ENCODE results near the gene SLC35A2. TPM values are rescaled to one million over a fixed set of nuclear protein-coding genes. Genes with fewer than 3 reads are reported as not detected.

Gene SLC35A2
- total RNA-seq, 4 donors from 2014 or later, result 6.6 to 13.9 (median 10.0) TPM

GRCh38 chrX:48908600-48908999, 2.8 kb downstream of the SLC35A2 start:
- TF ChIP-seq, protein P1, sequence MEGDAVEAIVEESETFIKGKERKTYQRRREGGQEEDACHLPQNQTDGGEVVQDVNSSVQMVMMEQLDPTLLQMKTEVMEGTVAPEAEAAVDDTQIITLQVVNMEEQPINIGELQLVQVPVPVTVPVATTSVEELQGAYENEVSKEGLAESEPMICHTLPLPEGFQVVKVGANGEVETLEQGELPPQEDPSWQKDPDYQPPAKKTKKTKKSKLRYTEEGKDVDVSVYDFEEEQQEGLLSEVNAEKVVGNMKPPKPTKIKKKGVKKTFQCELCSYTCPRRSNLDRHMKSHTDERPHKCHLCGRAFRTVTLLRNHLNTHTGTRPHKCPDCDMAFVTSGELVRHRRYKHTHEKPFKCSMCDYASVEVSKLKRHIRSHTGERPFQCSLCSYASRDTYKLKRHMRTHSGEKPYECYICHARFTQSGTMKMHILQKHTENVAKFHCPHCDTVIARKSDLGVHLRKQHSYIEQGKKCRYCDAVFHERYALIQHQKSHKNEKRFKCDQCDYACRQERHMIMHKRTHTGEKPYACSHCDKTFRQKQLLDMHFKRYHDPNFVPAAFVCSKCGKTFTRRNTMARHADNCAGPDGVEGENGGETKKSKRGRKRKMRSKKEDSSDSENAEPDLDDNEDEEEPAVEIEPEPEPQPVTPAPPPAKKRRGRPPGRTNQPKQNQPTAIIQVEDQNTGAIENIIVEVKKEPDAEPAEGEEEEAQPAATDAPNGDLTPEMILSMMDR (IDR thresholded peaks at IDR 0.05; ENCODE audit: low read depth), result no peak

GRCh38 chrX:48905090-48905790, 6.2 kb downstream of the SLC35A2 start:
- TF ChIP-seq, protein P1 (IDR thresholded peaks at IDR 0.05; ENCODE audit: low read depth), result no peak

GRCh38 chrX:48904626-48905025, 6.8 kb downstream of the SLC35A2 start:
- TF ChIP-seq, protein P1 (IDR thresholded peaks at IDR 0.05; ENCODE audit: low read depth), result no peak

DNA sequence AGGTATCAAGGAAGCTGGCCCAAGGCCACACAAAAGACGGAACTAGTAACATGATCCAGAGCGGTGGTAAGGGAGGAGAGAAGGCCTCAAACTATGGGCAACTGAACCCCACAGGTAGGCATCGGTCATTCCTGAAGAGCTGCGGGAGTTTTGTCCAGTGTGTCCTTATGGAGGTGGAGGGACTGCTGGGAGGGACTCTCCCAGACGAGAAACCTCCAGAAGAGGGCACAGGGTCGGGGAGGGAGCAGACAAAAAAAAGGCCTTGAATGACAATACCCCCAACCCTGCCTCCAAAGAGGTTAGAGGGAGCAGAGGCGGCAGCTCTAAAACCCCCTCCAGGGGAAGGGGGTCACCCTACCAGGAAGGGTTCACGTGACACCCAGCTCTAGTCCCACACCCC, 7.3 kb downstream of the SLC35A2 start:
- TF ChIP-seq, protein P1 (IDR thresholded peaks at IDR 0.05; ENCODE audit: low read depth), result no peak

DNA sequence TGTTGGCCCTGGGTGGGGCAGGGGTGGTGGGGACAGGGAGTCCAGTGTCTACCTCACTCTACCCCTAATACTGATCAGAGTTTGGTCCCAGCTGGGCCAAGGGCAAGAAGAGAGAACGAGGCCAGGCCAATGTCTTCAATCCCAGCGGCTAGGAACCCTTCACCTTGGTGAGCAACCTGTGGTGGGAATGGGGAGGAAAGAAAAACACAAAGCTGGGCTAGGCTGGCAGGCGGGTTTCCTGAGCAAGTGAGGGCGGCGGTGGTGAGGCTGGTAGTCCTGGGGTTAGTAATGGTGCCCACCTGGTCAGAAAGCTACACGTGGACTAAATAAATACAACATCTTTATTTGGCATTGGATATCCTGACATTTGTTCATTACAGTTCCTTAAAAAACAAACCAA, 8.2 kb downstream of the SLC35A2 start:
- TF ChIP-seq, protein P1 (IDR thresholded peaks at IDR 0.05; ENCODE audit: low read depth), result no peak

GRCh38 chrX:48902776-48903175, 8.7 kb downstream of the SLC35A2 start:
- TF ChIP-seq, protein P1 (IDR thresholded peaks at IDR 0.05; ENCODE audit: low read depth), result no peak

GRCh38 chrX:48902135-48902534, 9.3 kb downstream of the SLC35A2 start:
- TF ChIP-seq, protein P1 (IDR thresholded peaks at IDR 0.05; ENCODE audit: low read depth), result no peak

Measured in subcutaneous adipose tissue (tissue), 4 donors.